ENCODE results near the gene KLF16.

DNA sequence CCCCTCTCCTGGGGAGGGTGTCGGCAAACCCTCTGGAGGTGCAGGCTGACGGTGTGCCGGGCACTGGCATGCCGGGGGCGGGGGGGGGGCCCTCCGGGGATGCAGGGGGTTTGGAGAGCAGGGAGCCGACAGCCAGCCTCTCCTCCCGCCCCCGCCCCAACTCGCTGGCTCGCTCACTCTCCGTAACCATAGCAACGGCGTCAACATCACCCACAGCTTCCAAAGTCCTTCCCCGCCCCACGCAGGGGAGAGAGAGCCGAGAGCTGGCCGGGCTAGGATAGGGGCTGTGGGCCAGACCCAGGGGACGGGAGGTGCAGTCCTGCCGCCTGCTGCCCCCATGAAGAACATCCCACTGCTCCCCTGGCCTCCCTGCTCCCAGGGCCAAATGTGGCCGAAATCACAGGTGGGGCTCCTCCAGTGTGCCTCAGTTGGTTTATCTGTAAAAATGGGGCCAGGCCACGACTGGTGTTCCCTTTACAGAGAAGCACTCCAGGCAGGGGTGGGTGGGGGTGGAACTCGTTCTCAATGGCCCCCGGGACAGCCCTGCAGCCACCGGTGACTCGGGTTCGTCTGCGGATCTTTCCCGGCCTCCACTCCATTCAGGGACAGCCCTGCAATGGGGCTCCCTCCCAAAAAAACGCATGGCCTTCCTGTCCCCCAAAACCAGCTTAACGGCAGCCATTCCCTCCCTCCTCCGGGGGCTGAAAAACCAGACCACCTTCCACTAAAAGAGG lies 3.2 kb downstream of the KLF16 start:
- TF ChIP-seq CTCF (IDR thresholded peaks at IDR 0.05) (no peak), ZFX (IDR thresholded peaks at IDR 0.05; ENCODE audit: borderline replicate concordance) (no peak)
